Measurements from ENCODE around the gene PRPF8.

DNA sequence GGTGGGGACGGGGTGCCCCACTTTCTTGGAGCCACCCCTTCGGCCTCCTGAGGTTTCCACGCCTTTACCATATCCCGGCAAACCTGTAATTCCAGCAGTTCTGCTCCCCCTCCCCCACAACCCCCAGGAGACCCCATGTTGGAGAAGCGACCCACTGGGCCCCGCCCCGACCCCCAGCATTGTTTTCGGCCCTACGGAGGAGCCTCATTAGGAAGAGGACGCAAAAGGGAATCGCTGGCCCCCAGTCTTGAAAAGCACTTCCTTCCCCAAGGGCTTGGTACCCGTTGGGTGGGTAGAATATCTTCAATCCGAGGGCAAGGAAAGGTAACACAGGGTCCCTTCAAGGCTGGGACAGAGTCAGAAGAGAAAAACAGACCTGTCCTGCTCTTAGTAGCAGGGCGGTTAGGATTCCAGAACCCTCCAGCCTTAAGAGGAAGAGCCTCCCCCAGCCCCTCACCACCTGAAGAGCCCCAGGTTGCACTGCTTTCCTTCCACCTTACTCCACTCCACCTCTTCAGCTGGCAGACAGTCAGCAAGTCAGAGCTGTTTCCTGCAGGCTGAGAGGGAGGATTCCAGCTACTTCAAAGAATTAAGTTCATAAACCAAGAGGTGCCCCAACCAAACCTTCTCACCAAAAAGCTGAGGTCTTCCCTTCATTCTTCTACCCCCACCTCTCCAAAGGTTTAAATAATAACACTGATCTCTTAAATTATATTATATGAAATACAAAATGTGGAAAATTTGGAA is 26.3 kb upstream of the PRPF8 start:
- TF ChIP-seq GATA2 (IDR thresholded peaks at IDR 0.05; ENCODE audit: low read depth, low read length) (no peak), GATA3 (IDR thresholded peaks at IDR 0.05; ENCODE audit: low read depth, low read length) (no peak)

All from SH-SY5Y (cell line).